Measurements from ENCODE around the gene REC8. TPM values are rescaled to one million over a fixed set of nuclear protein-coding genes. Genes with fewer than 3 reads are reported as not detected.

Gene REC8
- total and polyA plus RNA-seq, 2 of the 13 experiments (the other 11 are each of a cell fraction or from before 2014, with no cell fraction given): 3.4 to 14.7 TPM

- TF ChIP-seq PHF5A (CRISPR knock-in tag; IDR thresholded peaks at IDR 0.05; ENCODE audit: low read depth, unreplicated experiment): peak; percentile 94
- TF ChIP-seq PAWR (CRISPR knock-in tag; IDR thresholded peaks at IDR 0.05; ENCODE audit: borderline replicate concordance): peak; percentile 97
- no peak for TF ChIP-seq SRY (CRISPR knock-in tag; IDR thresholded peaks at IDR 0.05)
- peak; percentile 82; the same call in 1 of the 2 replicates for TF ChIP-seq E2F2 (CRISPR knock-in tag; IDR thresholded peaks at IDR 0.05; ENCODE audit: borderline replicate concordance)
- TF ChIP-seq JUND (CRISPR knock-in tag; IDR thresholded peaks at IDR 0.05): peak; percentile 85
- no peak; the same call in 1 of the 2 replicates for TF ChIP-seq KDM1A (CRISPR knock-in tag; IDR thresholded peaks at IDR 0.05)
- peak; percentile 98 for TF ChIP-seq ZNF598 (CRISPR knock-in tag; IDR thresholded peaks at IDR 0.05; ENCODE audit: borderline replicate concordance)
- TF ChIP-seq ZNF546 (CRISPR knock-in tag; conservative IDR thresholded peaks at IDR 0.05): peak; percentile 99
- peak; percentile 100 for TF ChIP-seq TFDP2 (CRISPR knock-in tag; IDR thresholded peaks at IDR 0.05)
- peak; percentile 97; the same call in 1 of the 2 replicates for TF ChIP-seq SMYD3 (CRISPR knock-in tag; IDR thresholded peaks at IDR 0.05)
- TF ChIP-seq LRRFIP1 (CRISPR knock-in tag; conservative IDR thresholded peaks at IDR 0.05): 0 out of 2 replicates have a peak, but pooled peaks have one; percentile 34
- 0 out of 2 replicates have a peak, but pooled peaks have one; percentile 33 for TF ChIP-seq NFE2L2 (IDR thresholded peaks at IDR 0.05; ENCODE audit: low read length)
- TF ChIP-seq HOMEZ (CRISPR knock-in tag; IDR thresholded peaks at IDR 0.05; ENCODE audit: low read depth): 0 out of 2 replicates have a peak, but pooled peaks have one; percentile 66
- TF ChIP-seq PCBP2 (optimal IDR thresholded peaks at IDR 0.05; ENCODE audit: low read depth, low read length, poor library complexity, severe bottlenecking): no peak
- peak; percentile 90; the same call in 1 of the 2 replicates for TF ChIP-seq DR1 (CRISPR knock-in tag; IDR thresholded peaks at IDR 0.05)
- TF ChIP-seq ZFP91 (CRISPR knock-in tag; IDR thresholded peaks at IDR 0.05; ENCODE audit: borderline replicate concordance): no peak
- TF ChIP-seq PHF8 (CRISPR knock-in tag; IDR thresholded peaks at IDR 0.05): peak; percentile 100
- peak; percentile 97 for TF ChIP-seq ZNF800 (CRISPR knock-in tag; IDR thresholded peaks at IDR 0.05)
These were observed 23.5 kb downstream of the REC8 start, which contains the start of gene TM9SF1 (continued) for GRCh38 chr14:24195186-24196070.

Measured in HepG2 (cell line).